NCI-H2196 (cell line): Measurements from ENCODE around the gene F2.
A peak's percentile ranks its signal among the peaks of the same experiment; 100 is the strongest.
"Not testable (repeated sequence)": the region's sequence is repeated elsewhere in the genome, so short reads cannot be mapped to it uniquely, and the experiment has no call there.

Source experiments
- DNase-seq: peaks from one replicate; lab custom pipeline; 2025; ENCODE audit not compliant: unreplicated experiment; lab: John Stamatoyannopoulos, UW

F2 gene

DNA sequence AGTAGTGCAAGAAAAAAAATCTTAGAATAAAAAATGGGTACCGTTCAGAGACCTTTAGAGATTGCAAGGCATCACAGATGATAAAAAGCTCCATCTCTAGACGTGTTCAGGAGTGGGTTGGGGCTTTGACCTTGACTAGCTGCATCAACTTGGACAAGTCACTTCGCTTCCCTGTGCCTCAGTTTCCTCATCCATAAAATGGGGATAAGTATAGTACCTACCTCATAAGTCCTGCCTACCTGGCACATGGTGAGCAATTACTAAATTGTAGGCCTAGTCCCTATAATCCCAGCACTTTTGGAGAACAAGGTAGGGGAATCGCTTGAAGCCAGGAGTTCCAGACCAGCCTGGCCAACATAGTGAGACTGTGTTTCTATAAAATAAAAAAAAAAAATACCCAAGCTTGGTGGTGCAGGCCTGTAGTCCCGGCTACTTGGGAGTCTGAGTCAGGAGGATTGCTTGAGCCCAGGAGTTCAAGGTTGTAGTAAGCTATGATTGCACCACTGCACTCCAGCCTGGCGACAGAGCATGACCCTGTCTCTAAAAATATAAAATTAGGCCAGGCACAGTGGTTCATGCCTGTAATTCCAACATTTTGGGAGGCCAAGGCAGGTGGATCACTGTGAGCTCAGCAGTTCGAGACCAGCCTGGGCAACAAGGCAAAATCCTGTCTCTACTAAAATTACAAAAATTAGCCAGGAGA lies 6.0 kb upstream of the F2 start:
- DNase-seq: no peak

DNA sequence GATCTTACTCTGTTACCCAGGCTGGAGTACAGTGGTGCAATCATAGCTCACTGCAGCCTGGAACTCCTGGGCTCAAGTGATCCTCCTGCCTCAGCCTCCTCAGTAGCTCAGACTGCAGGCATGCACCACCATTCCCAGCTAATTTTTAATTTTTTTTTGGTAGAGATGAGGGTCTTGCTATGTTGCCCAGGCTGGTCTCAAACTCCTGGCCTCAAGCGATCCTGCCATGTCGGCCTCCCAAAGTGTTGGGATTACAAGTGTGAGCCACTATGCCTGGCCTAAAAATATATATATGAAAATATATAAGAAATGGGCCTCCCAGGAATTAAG lies 1.2 kb upstream of the F2 start:
- DNase-seq: not testable (repeated sequence)

DNA sequence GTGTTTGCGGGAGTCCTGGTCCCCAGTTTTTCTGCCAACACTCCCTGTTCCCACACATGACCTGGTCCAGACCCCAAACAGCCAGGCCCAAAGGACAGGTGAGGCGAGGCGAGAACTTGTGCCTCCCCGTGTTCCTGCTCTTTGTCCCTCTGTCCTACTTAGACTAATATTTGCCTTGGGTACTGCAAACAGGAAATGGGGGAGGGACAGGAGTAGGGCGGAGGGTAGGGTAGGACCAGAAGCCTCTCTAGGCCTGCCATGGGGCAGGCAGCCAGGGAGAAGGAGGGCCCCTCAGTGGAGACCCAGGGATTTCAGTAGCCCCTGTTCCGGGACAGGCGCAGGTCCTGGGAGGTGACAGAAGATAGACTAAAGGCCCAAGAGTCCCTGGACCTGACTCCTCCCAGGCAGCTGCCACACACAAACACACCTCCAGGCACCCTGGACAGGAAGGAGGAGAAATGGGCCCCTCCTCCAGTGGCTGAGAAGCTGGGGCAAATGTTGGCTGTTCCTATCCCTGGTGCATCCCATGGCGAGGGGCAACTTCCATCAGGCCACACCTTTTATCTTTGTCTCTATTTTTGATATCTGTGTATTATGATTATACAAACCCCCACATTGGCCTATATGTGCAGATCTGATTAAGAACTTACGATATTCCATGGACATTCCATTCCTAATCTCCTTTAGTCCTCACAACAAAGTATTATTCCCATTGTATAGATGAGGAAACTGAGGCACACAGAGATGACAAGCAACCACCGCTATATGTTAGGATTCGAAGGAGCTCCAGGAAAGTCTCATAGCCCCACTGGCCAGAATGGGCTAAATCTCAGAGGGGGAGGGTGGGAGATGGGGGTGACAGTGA lies 626 bp upstream of the F2 start:
- DNase-seq: peak; percentile 28

DNA sequence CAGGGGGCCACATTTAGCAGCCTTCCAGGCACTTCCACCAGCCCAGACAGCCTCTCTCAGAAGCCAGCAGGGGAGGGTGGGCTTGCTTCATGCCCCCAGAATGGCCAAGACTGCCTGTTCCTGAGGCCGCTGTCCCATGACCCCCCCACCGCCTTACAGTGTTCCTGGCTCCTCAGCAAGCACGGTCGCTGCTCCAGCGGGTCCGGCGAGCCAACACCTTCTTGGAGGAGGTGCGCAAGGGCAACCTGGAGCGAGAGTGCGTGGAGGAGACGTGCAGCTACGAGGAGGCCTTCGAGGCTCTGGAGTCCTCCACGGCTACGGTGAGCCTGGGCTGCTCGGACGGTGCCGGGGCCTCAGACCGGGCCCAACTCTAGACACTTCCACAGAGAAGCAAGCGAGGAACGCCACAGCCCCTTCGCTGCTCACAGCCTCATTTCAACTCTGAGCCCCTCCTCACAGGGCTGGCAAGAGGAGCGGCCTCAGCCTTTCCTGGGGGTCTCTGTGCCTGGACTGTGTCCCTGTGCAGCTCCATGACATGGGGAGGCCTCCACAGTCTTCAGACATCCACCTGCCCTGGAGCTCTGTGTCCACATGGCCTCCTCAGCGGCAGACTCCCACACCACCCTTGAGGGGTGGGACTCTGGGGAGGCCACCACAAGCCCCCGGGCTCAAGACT lies 668 bp downstream of the F2 start:
- no peak for DNase-seq

DNA sequence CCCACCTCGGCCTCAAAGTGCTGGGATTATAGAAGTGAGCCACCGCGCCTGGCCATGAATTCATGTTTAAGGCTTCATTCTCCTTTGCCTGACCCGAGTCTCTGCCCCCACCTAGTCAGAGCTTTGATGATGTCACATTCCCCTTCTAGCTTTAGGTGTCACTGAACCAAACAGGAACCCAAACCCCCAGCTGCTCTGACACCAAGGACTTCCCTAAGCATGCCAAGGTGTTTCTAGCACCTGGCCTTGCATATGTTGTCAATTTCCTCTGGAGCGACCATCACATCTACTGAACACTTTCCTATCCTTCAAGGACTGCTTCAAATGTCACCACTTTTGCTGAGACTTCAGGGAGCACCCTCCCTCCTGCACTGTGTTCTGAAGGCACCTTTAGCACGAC lies 2.3 kb downstream of the F2 start:
- no peak for DNase-seq

DNA sequence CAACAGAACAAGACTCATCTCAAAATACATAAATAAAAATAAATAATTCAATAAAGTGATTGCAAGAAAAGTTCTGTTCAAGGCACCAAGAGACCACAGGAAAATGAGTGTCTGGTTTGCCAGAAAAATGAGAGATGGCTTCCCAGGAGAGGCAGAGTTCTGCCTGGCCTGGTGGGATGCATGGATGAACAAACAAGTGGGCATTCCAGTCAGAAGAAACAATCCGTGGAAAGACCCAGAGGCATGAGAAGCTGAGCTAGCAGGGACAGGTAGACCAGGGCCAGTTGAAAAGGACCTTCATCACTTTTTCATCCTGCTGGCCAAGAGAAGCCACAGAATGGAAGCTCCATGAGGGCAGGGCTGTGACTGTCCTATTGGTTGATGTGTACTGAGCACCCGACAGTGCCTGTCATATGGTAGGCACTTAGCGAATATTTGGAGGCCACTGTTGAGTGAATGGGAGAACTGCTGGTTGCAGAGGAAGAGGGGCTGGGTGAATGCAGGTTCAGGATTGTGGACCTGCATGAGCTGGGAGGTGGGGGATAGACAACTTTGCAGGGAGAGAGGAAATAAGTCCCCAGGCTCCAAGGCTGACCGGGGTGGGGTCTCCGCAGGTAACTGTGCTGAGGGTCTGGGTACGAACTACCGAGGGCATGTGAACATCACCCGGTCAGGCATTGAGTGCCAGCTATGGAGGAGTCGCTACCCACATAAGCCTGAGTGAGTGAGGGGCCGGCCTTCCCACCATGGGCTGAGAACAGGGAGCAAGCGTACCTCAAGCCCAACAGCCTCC lies 3.7 kb downstream of the F2 start:
- DNase-seq: no peak

DNA sequence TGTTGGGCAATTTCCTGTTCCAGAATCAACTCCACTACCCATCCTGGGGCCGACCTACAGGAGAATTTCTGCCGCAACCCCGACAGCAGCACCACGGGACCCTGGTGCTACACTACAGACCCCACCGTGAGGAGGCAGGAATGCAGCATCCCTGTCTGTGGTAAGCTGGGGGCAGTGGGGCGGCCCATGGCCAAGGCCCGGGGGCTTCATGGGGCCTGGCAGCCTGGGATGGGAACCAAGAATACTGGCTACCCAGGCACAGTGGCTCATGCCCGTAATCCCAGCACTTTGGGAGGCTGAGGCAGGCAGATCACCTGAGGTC lies 4.3 kb downstream of the F2 start:
- no peak for DNase-seq

DNA sequence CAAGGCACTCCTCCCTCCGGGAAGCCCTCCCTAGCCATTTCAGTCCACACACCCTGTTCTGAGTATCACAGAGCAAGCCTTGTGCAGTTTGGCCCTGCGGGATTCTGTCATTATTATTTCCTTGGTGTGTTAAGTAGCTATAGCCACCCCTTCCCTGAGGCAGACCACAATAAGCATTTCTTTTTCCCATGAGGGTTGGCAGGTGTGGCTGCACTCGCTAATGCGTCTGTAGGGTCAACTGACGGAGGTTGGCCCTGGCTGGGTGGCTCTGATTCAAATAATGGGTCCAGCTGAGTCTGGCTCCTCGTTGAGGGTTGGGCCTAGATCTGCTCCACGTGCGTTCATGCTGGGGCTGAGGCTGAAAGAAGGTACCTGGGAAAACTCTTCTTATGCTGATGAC lies 5.1 kb downstream of the F2 start:
- no peak for DNase-seq

DNA sequence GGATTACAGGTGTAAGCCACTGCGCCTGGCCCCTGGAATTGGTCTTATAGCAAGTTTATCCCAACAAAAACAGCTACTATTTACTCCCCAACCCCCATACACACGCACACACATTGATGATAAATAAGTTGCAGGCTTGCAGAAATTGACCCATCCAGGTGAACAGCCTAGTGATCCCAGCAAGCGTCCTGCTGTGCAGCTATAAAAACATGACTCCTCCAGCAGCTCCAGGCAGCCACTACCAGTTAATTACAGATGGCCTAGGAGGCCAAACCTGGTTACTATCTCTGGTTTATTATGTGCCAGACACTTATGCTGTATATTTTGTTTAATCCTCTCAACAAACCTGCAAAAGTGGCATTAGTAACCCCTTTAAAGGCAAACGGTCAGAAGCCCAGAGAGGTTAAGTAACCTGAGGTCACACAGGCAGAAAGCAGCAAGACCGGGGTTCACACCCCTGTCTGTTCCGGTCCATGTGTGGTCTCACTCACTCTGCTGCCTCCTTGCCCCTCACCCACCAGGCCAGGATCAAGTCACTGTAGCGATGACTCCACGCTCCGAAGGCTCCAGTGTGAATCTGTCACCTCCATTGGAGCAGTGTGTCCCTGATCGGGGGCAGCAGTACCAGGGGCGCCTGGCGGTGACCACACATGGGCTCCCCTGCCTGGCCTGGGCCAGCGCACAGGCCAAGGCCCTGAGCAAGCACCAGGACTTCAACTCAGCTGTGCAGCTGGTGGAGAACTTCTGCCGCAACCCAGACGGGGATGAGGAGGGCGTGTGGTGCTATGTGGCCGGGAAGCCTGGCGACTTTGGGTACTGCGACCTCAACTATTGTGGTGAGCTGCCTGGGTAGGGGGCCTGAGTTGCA lies 6.6 kb downstream of the F2 start:
- DNase-seq: no peak

DNA sequence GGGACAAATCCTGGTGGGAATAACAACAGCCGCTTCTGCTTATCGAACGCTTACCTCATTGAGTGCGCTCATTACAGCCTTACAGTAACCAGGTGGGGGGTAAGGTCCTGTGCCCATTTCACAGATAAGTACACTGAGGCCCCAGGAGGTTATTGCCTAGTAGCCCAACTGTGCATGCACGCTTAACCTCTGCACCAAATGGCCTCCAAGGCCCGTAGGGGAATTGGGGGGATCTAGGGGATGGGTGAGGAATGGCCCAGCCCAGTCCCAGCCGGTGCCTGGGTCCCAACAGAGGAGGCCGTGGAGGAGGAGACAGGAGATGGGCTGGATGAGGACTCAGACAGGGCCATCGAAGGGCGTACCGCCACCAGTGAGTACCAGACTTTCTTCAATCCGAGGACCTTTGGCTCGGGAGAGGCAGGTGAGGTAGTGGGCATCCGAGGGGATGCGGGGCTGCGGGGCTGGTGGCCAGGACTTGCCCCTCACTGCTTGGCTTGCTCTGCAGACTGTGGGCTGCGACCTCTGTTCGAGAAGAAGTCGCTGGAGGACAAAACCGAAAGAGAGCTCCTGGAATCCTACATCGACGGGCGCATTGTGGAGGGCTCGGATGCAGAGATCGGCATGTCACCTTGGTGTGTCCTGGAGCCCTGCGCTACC lies 7.3 kb downstream of the F2 start:
- DNase-seq: no peak

DNA sequence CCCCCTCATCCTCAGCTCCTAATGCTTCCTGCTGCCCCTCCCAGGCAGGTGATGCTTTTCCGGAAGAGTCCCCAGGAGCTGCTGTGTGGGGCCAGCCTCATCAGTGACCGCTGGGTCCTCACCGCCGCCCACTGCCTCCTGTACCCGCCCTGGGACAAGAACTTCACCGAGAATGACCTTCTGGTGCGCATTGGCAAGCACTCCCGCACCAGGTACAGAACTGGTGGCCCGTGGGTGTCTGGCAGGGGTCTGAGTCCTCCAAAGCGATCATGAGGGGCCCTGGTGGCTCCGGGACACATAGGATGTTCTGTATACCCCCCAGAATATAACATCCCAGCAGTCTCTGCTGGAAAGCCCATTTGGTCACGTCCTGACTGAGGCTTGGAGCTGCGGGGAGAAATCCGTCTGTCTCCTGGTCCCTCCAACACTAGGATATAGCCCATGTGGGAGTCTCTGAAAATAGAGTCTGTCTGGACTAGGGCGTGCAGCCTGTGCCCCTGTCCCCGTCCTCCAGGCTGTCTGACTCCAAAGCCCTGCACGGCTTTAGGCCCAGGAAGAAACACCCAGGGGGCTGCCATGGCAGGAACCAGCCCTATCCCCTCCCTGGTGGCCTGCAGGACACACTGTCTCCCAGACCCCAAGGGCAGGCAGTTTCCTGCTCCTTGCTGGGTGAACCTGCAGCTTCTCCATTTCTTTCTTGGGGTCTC lies 9.1 kb downstream of the F2 start:
- DNase-seq: no peak

DNA sequence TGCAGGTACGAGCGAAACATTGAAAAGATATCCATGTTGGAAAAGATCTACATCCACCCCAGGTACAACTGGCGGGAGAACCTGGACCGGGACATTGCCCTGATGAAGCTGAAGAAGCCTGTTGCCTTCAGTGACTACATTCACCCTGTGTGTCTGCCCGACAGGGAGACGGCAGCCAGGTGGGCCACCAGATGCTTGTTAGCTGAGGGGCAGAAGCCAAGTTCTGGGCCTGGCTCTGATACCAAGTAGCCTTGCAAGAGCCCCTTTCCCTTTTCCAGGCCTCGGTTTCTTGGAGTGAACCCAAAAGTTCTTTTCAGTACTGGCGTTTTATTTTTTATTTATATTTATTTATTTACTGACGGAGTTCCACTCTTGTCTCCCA lies 9.6 kb downstream of the F2 start:
- no peak for DNase-seq

DNA sequence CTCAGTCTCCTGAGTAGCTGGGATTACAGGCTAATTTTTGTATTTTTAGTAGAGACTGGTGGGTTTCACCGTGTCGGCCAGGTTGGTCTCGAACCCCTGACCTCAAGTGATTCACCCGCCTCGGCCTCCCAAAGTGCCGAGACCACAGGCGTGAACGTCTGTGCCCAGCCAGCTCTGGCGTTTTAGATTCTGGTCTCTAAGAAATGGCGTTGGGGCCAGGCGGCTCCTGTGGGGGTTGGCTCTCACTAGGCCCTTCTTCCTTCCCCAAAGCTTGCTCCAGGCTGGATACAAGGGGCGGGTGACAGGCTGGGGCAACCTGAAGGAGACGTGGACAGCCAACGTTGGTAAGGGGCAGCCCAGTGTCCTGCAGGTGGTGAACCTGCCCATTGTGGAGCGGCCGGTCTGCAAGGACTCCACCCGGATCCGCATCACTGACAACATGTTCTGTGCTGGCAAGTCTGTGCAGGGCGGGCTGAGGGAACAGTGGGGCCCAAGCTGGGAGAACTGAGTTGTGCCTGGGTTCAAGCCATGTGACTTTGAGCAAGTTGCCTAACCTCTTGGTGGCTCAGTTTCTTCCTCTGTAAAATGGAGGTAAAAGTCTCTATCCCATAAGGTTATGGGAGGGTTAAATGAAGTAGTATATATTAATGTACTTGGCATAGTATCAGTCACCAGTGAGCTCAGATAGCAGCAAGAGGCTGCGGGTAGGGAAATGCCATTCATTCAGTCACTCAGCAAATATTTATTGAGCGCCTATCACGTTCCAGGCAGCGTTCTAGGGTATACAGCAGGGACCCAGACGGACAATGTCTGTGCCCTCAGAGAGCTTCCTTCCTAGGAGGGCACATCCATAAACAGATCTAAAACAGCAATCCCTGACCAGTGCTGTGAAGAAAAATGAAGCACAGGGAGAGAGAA lies 10.4 kb downstream of the F2 start:
- no peak for DNase-seq

DNA sequence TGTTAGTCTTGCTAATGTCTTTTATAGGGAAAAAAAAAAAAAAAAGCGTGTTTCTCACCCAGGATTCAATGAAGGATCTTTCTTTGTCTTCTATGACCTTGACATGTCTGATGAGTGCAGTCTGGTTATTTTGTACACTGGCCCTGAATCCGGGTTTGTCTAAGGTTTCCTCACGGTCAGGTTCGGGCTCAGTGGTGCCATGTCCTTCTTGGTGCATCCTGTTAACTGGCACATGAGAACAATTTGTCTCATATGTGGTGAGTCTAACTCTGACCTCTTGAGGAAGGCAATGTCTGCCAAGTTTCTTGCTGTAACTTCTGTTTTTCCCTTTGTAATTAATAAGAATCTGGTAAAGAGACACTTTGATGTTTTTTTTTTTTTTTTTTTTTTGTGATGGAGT lies 12.5 kb downstream of the F2 start:
- DNase-seq: no peak

DNA sequence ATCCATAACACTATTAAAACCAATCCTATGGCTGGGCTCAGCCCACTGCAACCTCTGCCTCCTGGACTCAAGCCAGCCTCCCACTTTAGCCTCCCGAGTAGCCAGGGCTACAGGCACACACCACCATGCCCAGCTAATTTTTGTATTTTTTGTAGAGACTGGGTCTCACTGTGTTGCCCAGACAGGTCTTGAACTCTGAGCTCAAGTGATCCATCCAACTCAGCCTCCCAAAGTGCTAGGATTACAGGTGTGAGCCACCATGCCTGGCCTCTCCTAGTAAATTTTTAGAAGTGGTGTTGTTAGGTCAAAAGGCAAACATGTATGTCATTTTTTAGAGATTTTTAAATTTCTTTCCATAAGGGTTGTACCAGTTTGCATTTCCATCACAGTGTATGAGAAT lies 14.2 kb downstream of the F2 start:
- DNase-seq: no peak

DNA sequence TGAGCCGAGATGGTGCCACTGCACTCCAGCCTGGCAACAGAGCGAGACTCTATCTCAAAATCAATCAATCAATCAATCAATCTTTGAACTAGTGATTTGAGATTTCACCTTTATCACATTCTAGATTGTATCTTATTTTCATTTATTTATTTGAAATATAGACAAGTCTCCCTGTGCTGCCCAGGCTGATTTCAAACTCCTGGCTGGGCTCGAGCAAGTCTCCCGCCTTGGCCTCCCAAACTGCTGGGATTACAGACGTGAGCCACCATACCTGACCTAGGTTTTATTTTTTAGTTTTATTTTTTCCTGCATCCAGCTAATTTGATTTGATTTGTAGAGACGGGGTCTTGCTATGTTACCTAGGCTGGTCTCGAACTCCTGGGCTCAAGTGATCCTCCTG lies 17.1 kb downstream of the F2 start:
- DNase-seq: no peak

DNA sequence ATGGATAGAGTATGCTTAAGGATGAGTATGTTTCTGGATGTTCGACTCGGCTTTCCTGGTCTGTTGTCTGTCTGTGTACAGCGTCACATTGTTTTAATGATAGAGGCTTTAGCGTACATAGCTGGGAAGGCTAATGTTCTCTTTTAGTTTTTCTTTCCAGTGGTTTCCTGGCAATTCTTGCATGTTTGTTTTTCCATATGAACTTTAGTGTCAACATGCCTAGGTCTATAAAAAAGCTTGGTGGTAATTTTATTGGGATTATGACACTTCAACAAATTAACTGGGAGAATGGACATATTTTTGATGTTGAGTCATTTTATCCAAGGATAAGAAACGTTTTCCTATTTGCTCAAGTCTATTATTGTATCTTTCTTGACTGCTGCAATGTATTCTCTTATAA lies 17.6 kb downstream of the F2 start:
- no peak for DNase-seq

DNA sequence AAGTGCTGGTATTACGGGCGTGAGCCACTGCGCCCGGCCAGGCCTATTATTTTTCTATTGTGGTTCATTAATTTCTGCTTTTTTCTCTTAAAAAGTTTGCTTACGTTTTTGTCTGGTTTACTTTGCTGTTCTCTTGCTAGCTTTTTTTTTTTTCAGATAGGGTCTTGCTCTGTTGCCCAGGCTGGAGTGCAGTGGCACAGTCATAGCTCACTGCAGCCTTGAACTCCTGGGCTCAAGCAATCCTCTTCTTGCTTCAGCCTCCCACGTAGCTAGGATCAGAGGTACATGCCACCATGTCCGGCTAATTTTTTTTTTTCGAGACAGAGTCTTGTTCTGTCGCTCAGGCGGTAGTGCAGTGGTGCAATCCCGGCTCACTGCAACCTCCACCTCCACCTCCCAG lies 18.7 kb downstream of the F2 start:
- no peak for DNase-seq

DNA sequence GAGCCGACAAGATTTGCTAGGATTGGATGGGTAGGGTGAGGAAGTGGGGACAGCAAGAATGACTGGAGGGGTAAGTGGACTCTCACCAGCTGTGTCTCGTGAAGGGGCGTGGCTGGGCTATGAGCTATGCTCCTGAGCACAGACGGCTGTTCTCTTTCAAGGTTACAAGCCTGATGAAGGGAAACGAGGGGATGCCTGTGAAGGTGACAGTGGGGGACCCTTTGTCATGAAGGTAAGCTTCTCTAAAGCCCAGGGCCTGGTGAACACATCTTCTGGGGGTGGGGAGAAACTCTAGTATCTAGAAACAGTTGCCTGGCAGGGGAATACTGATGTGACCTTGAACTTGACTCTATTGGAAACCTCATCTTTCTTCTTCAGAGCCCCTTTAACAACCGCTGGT lies 19.9 kb downstream of the F2 start:
- DNase-seq: no peak
